Naive B cell (primary cell): ENCODE data around the gene COL27A1. TPM values are rescaled to one million over a fixed set of nuclear protein-coding genes. Genes with fewer than 3 reads are reported as not detected.

Experiments
- ATAC-seq, 2 donors: fragments of 150-1000 bp; cut with Tn5 transposase; 2 replicates each; pipeline ENCODE4 v1.10.0; 2021; ENCODE audit warnings: low read depth in 2 of 2, mild to moderate bottlenecking in 2 of 2, moderate library complexity in 2 of 2
- DNase-seq: peaks from one replicate; pipeline ENCODE4 v3.0.0; 2022
- H3K27ac Mint-ChIP-seq, 6 donors: one replicate each; pipeline ENCODE4 v1.8.0; 2020 to 2022; ENCODE audit warnings: mild to moderate bottlenecking in 6 of 6, mixed read lengths in 6 of 6, moderate library complexity in 5 of 6, inconsistent platforms in 2 of 6
- H3K27me3 Mint-ChIP-seq, 3 donors: one replicate each; pipeline ENCODE4 v1.8.0; 2021 to 2022; ENCODE audit warnings: mixed read lengths in 3 of 3, mild to moderate bottlenecking in 1 of 3
- H3K36me3 Mint-ChIP-seq, 2 donors: one replicate each; pipeline ENCODE4 v1.8.0; 2020 to 2022; ENCODE audit warnings: mixed read lengths in 2 of 2, inconsistent platforms in 1 of 2, mild to moderate bottlenecking in 1 of 2
- H3K4me1 Mint-ChIP-seq, 3 donors: one replicate each; pipeline ENCODE4 v1.8.0; 2020 to 2022; ENCODE audit warnings: mixed read lengths in 3 of 3, inconsistent platforms in 1 of 3, mild to moderate bottlenecking in 1 of 3, moderate library complexity in 1 of 3
- H3K4me3 Mint-ChIP-seq, 8 donors: one replicate each; pipeline ENCODE4 v1.8.0; 2020 to 2022; ENCODE audit warnings: mild to moderate bottlenecking in 8 of 8, mixed read lengths in 8 of 8, moderate library complexity in 8 of 8, inconsistent platforms in 2 of 8
- H3K9me3 Mint-ChIP-seq, 7 donors: one replicate each; pipeline ENCODE4 v1.8.0; 2020 to 2022; ENCODE audit warnings: mixed read lengths in 7 of 7, mild to moderate bottlenecking in 5 of 7, inconsistent platforms in 2 of 7, moderate library complexity in 1 of 7
- polyA plus RNA-seq, 6 donors: library from polyadenylated mRNA; unstranded; fragments of 300-500 nt; fragmentation: Illumina TruSeq; gene quantifications; one replicate each; pipeline ENCODE4 v1.2.3, GENCODE V29; 2021; ENCODE audit warnings: low read depth in 6 of 6

COL27A1 gene
- polyA plus RNA-seq, 6 donors from 2014 or later: 0.04 TPM; not detected in 5

GRCh38 chr9:114179516-114179915 lies 24.2 kb downstream of the COL27A1 start:
- H3K9me3 Mint-ChIP-seq: no peaks in the 10 kb centered on the region
- no peak overlapping the region for H3K27ac Mint-ChIP-seq
- no peaks in the 10 kb centered on the region for H3K4me1 Mint-ChIP-seq
- H3K4me3 Mint-ChIP-seq: no peak overlapping the region
- DNase-seq (no peak), ATAC-seq (no peak)
- peaks cover 0 to 18% (median 0%) of the 10 kb centered on the region in 3 donors for H3K27me3 Mint-ChIP-seq
- H3K36me3 Mint-ChIP-seq: no peaks in the 10 kb centered on the region

GRCh38 chr9:114180696-114181606 lies 25.6 kb downstream of the COL27A1 start:
- H3K4me3 Mint-ChIP-seq: no peak overlapping the region
- no peaks in the 10 kb centered on the region for H3K9me3 Mint-ChIP-seq
- DNase-seq: no peak
- H3K27me3 Mint-ChIP-seq: peaks cover 0 to 18% (median 0%) of the 10 kb centered on the region in 3 donors
- H3K4me1 Mint-ChIP-seq: no peaks in the 10 kb centered on the region
- H3K36me3 Mint-ChIP-seq: no peaks in the 10 kb centered on the region
- peak overlapping the region in 1 of 6 donors; percentile 9 for H3K27ac Mint-ChIP-seq
- no peak for ATAC-seq

- peaks cover 0 to 15% (median 0%) of the 10 kb centered on the region in 3 donors for H3K27me3 Mint-ChIP-seq
- no peaks in the 10 kb centered on the region for H3K36me3 Mint-ChIP-seq
- H3K9me3 Mint-ChIP-seq: no peaks in the 10 kb centered on the region
These were observed 26.5 kb downstream of the COL27A1 start for GRCh38 chr9:114181607-114182409.

GRCh38 chr9:114183006-114183405 lies 27.7 kb downstream of the COL27A1 start:
- ATAC-seq: no peak

More at GRCh38 chr9:114181607-114182409, 26.5 kb downstream of the COL27A1 start:
- ATAC-seq: no peak
- Mint-ChIP-seq H3K4me3 (peak overlapping the region in 1 of 8 donors; percentile 9), H3K27ac (no peak overlapping the region), H3K4me1 (no peaks in the 10 kb centered on the region)
- DNase-seq: no peak

GRCh38 chr9:114184071-114184470 lies 28.7 kb downstream of the COL27A1 start:
- Mint-ChIP-seq H3K36me3 (peaks cover 0 to 5% of the 10 kb centered on the region in 2 donors), H3K4me3 (no peak overlapping the region), H3K9me3 (peaks cover 0 to 5% (median 3%) of the 10 kb centered on the region in 7 donors), H3K4me1 (no peaks in the 10 kb centered on the region), H3K27ac (no peak overlapping the region), H3K27me3 (peaks cover 0 to 10% (median 0%) of the 10 kb centered on the region in 3 donors)
- DNase-seq (no peak), ATAC-seq (no peak)

More at GRCh38 chr9:114183006-114183405, 27.7 kb downstream of the COL27A1 start:
- DNase-seq: no peak
- Mint-ChIP-seq H3K27me3 (peaks cover 0 to 10% (median 0%) of the 10 kb centered on the region in 3 donors), H3K4me3 (no peak overlapping the region), H3K4me1 (no peaks in the 10 kb centered on the region), H3K27ac (no peak overlapping the region), H3K9me3 (no peaks in the 10 kb centered on the region), H3K36me3 (no peaks in the 10 kb centered on the region)

- H3K9me3 Mint-ChIP-seq: peaks cover 0 to 13% (median 6%) of the 10 kb centered on the region in 7 donors
- no peaks in the 10 kb centered on the region for H3K4me1 Mint-ChIP-seq
- H3K4me3 Mint-ChIP-seq: no peak overlapping the region
- ATAC-seq (no peak), DNase-seq (no peak)
- no peak overlapping the region for H3K27ac Mint-ChIP-seq
- peaks cover 0 to 7% of the 10 kb centered on the region in 2 donors for H3K36me3 Mint-ChIP-seq
- peaks cover 0 to 10% (median 0%) of the 10 kb centered on the region in 3 donors for H3K27me3 Mint-ChIP-seq
These were observed 29.5 kb downstream of the COL27A1 start for GRCh38 chr9:114184866-114185265.

- Mint-ChIP-seq H3K4me1 (no peaks in the 10 kb centered on the region), H3K4me3 (no peak overlapping the region), H3K27me3 (peaks cover 0 to 10% (median 0%) of the 10 kb centered on the region in 3 donors), H3K27ac (peak overlapping the region in 1 of 6 donors; percentile 43), H3K9me3 (peaks cover 3 to 20% (median 13%) of the 10 kb centered on the region in 7 donors), H3K36me3 (peaks cover 7% of the 10 kb centered on the region in 2 donors)
- DNase-seq (no peak), ATAC-seq (no peak)
These were observed 30.5 kb downstream of the COL27A1 start for GRCh38 chr9:114185570-114186490.

- Mint-ChIP-seq H3K27me3 (peaks cover 0 to 10% (median 0%) of the 10 kb centered on the region in 3 donors), H3K4me3 (no peak overlapping the region), H3K36me3 (peaks cover 7 to 8% of the 10 kb centered on the region in 2 donors), H3K9me3 (peaks cover 7 to 28% (median 18%) of the 10 kb centered on the region in 7 donors), H3K27ac (no peak overlapping the region), H3K4me1 (no peaks in the 10 kb centered on the region)
- ATAC-seq (no peak), DNase-seq (no peak)
These were observed 31.4 kb downstream of the COL27A1 start for GRCh38 chr9:114186605-114187289.

- H3K27me3 Mint-ChIP-seq: peaks cover 0 to 10% (median 10%) of the 10 kb centered on the region in 3 donors
- peak overlapping the region in 1 of 8 donors; percentile 48 for H3K4me3 Mint-ChIP-seq
- H3K9me3 Mint-ChIP-seq: peaks cover 7 to 31% (median 18%) of the 10 kb centered on the region in 7 donors
- H3K36me3 Mint-ChIP-seq: peaks cover 7 to 8% of the 10 kb centered on the region in 2 donors
- no peaks in the 10 kb centered on the region for H3K4me1 Mint-ChIP-seq
- ATAC-seq: no peak
- no peak for DNase-seq
- no peak overlapping the region for H3K27ac Mint-ChIP-seq
These were observed 32.5 kb downstream of the COL27A1 start for GRCh38 chr9:114187827-114188226.

- no peak for ATAC-seq
- DNase-seq: no peak
- Mint-ChIP-seq H3K4me1 (no peaks in the 10 kb centered on the region), H3K36me3 (peaks cover 7 to 8% of the 10 kb centered on the region in 2 donors), H3K9me3 (peaks cover 7 to 31% (median 18%) of the 10 kb centered on the region in 7 donors), H3K27ac (no peak overlapping the region), H3K27me3 (peaks cover 0 to 23% (median 11%) of the 10 kb centered on the region in 3 donors), H3K4me3 (no peak overlapping the region)
These were observed 34.7 kb downstream of the COL27A1 start for GRCh38 chr9:114189823-114190562.

GRCh38 chr9:114190563-114190905 lies 35.2 kb downstream of the COL27A1 start:
- ATAC-seq: no peak

More at GRCh38 chr9:114190563-114190905, 35.2 kb downstream of the COL27A1 start:
- no peak overlapping the region for H3K4me3 Mint-ChIP-seq
- no peak for DNase-seq
- peaks cover 7 to 31% (median 18%) of the 10 kb centered on the region in 7 donors for H3K9me3 Mint-ChIP-seq
- H3K27ac Mint-ChIP-seq: no peak overlapping the region
- H3K4me1 Mint-ChIP-seq: no peaks in the 10 kb centered on the region
- H3K27me3 Mint-ChIP-seq: peaks cover 0 to 23% (median 11%) of the 10 kb centered on the region in 3 donors
- peaks cover 7 to 8% of the 10 kb centered on the region in 2 donors for H3K36me3 Mint-ChIP-seq
